Measurements from ENCODE around the gene USP53. TPM values are rescaled to one million over a fixed set of nuclear protein-coding genes. Genes with fewer than 3 reads are reported as not detected.
A peak's percentile ranks its signal among the peaks of the same experiment; 100 is the strongest.

Gene USP53
- total and polyA plus RNA-seq, 2 donors (not counting 3 experiments of a cell fraction or from before 2014, with no cell fraction given): 7.8 to 22.8 TPM

DNA sequence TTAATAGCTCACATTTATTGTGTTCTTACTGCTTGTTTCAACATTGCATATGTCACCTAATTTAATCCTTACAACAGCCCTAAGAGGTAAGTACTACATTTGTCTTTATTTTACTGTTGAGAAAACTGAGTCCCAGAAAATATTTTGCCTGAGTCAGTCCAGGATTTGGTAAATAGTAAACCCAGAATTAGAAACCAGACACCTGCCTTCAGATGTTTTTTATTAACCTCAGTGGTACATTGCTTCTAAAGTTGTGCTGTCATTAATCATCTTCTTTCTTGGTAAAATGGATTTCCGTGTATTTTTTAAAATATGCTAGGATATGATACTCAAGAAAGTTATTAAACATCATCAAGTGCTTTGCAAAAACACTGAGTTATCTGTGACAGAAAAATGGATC is 31.4 kb downstream of the USP53 start:
- Histone ChIP-seq H3K79me2 (ENCODE audit: control insufficient read depth, insufficient read depth, low read length) (peaks cover 3% of the 10 kb centered on the region), H2AFZ (ENCODE audit: low read depth, low read length) (no peak overlapping the region), H3K27me3 (ENCODE audit: control insufficient read depth in 2 of 2, insufficient read depth in 2 of 2, low read length in 2 of 2) (no peaks in the 10 kb centered on the region), H3K4me2 (ENCODE audit: insufficient read depth, low read length) (peak overlapping the region; percentile 66), H4K20me1 (replicated peaks; ENCODE audit: control insufficient read depth, extremely low read depth, insufficient read depth, low read length) (no peaks in the 10 kb centered on the region), H3K9me1 (replicated peaks; ENCODE audit: control insufficient read depth, extremely low read depth, insufficient read depth, low read length) (no peaks in the 10 kb centered on the region), H3K9ac (replicated peaks; ENCODE audit: extremely low read depth, insufficient read depth, low read length) (no peak overlapping the region), H3K4me1 (ENCODE audit: control insufficient read depth, extremely low read depth, insufficient read depth, low read length) (peaks cover 19% of the 10 kb centered on the region), H3K4me3 (replicated peaks in 1 of 3; ENCODE audit: insufficient read depth in 1 of 3, low read depth in 1 of 3, low read length in 3 of 3) (no peak overlapping the region), H3K27ac (ENCODE audit: insufficient read depth, low read depth, low read length) (no peak overlapping the region), H3K36me3 (ENCODE audit: control insufficient read depth in 2 of 2, extremely low read depth in 1 of 2, insufficient read depth in 2 of 2, low read length in 2 of 2) (peaks cover 10 to 20% of the 10 kb centered on the region in 2 experiments), H3K9me3 (replicated peaks; ENCODE audit: control insufficient read depth, insufficient read depth, low read length) (no peaks in the 10 kb centered on the region)
- BruUV-seq (replicated peaks): no TSS peak
- dilution Hi-C loops (cut with MboI; ENCODE audit: extremely low pct_ligation_motif_present, low sequenced_read_pairs): no loop called here
- DNase-seq (ENCODE audit: low read depth, low spot score): no peak
- ChIA-PET CTCF (interaction anchor here (1.0 to 2.9 kb wide), 2 partner anchors 157 to 203 kb away, joined by 4 to 8 read pairs; no protein-coding TSS in a partner anchor), POLR2A (no interaction called here)
- no peak for TF ChIP-seq FOS (IDR thresholded peaks at IDR 0.05; ENCODE audit: borderline replicate concordance, insufficient read depth, low read length)
- no peak for TF ChIP-seq JUN (IDR thresholded peaks at IDR 0.05; ENCODE audit: borderline replicate concordance, insufficient read depth, insufficient read length, low read depth)
- no peak for TF ChIP-seq GATA2 (IDR thresholded peaks at IDR 0.05; ENCODE audit: insufficient read depth, insufficient read length, low read depth, low read length)
- TF ChIP-seq POLR2AphosphoS5 (IDR thresholded peaks at IDR 0.05; ENCODE audit: insufficient read depth, low read depth, low read length): no peak
- no peak for TF ChIP-seq EZH2 (IDR thresholded peaks at IDR 0.05; ENCODE audit: borderline replicate concordance, low read depth, low read length, severe bottlenecking)
- TF ChIP-seq, protein P1, sequence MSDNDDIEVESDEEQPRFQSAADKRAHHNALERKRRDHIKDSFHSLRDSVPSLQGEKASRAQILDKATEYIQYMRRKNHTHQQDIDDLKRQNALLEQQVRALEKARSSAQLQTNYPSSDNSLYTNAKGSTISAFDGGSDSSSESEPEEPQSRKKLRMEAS (IDR thresholded peaks at IDR 0.05; ENCODE audit: insufficient read depth, insufficient read length): no peak
- TF ChIP-seq, protein P2, sequence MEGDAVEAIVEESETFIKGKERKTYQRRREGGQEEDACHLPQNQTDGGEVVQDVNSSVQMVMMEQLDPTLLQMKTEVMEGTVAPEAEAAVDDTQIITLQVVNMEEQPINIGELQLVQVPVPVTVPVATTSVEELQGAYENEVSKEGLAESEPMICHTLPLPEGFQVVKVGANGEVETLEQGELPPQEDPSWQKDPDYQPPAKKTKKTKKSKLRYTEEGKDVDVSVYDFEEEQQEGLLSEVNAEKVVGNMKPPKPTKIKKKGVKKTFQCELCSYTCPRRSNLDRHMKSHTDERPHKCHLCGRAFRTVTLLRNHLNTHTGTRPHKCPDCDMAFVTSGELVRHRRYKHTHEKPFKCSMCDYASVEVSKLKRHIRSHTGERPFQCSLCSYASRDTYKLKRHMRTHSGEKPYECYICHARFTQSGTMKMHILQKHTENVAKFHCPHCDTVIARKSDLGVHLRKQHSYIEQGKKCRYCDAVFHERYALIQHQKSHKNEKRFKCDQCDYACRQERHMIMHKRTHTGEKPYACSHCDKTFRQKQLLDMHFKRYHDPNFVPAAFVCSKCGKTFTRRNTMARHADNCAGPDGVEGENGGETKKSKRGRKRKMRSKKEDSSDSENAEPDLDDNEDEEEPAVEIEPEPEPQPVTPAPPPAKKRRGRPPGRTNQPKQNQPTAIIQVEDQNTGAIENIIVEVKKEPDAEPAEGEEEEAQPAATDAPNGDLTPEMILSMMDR (IDR thresholded peaks at IDR 0.05; ENCODE audit: extremely low read depth in 1 of 2, insufficient read depth in 1 of 2, low read depth in 1 of 2, low read length in 2 of 2): no peak
- TF ChIP-seq POLR2A (IDR thresholded peaks at IDR 0.05; ENCODE audit: low read depth, low read length): no peak
- no peak for TF ChIP-seq MYC (IDR thresholded peaks at IDR 0.05; ENCODE audit: low read depth, low read length)
- intact Hi-C loops (cut with micrococcal nuclease): no loop called here
- FAIRE-seq: no peak
